ENCODE data around the gene SIGLEC8. TPM values are rescaled to one million over a fixed set of nuclear protein-coding genes. Genes with fewer than 3 reads are reported as not detected.

The SIGLEC8 gene
- total RNA-seq = 0.06 TPM

DNA sequence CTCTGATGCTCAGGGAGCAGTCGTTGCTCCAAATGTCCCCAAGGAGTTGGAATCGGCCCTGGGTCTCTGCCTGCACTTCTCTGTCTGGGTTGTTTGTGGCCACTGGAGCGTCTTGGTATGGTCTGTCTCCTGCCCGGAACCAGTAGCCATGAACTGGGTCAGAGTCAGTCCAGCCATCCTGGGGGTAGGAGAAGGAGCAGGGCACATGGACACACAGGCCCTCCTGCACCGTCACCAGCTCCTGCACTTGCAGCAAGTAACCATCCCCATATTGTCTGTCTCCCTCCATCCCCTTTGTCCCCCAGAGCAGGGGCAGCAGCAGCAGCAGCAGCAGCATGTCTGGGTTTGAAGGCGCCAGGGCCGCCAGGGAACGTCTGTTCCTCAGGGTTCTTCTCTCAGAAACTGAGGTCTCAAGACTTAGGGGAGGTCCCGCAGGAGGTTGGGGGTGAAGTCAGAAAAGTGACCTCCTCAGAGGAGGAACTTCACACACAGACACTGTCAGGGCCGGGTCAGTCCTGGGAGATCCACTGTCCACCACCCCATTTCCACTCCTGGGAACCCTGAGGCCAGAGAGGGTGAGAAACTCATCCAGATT lies at the start of gene SIGLEC8:
Gene SIGLEC8 (minus strand): TSS at position 404 of the 595 bp plus-strand sequence. CDS start 67 bp downstream, at position 337.

DNA sequence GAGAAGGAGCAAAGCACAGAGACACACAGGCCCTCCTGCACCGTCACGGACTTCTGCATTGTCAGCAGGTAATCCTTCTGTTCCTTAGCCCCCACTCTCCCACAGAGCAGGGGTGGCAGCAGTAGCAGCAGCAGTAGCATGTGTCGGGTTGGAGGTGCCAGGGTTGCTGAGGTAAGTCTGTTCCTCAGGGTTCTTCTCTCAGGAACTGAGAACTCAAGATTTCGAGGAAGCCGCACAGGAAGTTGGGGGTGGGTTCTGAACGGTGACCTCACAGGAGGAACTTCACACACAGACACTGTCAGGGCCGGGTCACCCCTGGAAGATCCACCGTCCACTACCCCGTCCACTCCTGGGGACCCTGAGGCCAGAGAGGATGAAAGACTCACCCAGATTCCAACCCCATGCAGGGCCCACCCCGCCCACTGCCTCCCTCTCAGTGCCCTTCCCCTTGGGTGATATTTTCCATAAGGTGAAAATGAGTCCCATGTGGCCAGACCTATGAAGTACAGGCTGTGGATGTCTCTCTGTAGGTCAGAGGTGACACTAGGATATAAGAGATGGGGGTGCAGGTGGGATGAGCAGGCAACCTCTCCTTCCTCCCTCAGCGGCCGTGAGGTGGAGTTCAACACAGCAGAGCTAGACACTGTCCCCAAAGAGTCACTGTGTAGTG lies 43.5 kb upstream of the SIGLEC8 start, which contains the start of gene SIGLEC12:
Gene SIGLEC12 (minus strand): TSS at position 207 of the 670 bp plus-strand sequence. CDS start 67 bp downstream, at position 140.

DNA sequence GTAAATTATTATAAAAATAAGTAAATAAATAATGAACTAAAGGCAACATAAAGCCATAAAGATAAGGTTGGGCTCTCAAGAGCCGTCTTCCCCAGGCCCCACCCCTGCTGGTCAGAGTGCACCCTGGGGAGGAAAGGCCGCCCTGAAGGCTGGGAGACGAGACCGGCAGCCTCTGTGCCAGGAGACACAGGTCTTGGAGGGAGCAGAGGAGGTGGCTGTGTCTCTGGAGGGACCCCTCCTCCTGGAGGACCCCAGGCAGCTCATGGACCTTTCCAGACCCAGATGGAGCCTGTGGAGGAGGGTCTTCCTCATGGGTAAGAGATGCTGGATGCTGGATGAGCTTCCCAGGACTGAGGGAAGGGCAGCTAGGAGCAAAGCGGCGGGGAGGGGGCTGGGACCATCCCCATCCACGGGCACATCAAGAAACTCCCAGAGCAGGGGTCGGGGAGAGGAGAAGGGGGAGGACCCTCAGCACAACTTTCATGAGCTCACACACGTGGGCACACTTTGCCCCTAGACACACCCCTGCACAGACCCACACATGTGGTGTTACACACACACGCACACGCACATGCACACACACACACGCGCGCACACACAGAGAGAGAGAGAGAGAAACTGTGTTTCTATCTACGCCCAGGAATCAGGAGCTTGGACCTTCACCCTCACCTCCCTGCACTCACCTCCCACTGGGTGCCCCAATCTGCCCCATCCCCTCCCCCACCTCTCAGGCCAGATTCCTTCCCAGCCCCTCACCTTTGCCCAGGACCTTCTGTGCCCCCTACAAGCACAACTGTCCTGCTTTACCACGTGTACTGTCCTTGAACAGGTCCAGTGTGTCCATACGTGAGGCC lies 20.4 kb upstream of the SIGLEC8 start, which contains the start of gene CEACAM18:
Gene CEACAM18 (plus strand): TSS at position 159 of the 854 bp plus-strand sequence.

DNA sequence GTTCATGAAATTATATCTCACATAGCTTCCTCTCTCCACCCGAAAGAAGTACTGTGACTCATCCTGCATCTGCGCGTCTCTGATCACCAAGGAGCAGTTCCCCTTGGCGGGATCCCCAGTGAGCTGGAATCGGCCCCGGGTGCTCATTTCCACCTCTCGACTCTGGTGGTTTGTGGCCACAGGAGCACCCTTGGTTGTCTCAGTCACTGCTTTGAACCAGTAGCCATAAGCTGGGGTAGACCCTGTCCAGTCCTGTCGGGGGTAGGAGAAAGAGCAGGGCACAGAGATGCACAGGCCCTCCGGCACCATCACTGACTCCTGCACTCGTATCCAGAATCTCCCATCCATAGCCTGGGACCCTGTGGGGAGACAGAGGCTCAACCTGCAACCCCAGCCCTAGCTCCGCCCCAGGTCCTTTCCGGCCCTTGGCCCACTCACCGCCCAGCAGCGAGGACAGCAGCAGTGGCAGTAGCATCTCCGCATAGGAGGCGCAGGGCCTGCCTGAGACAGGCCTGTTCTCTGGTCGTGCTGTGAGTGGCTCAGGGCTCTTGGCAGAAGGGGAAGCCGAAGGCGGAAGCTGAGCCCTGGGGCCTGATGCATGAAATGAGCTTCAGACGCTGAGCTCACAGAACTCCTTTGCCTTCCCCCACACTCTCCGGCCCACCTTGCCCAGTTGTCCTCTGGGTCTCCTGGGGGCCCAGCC lies 41.0 kb downstream of the SIGLEC8 start, which contains the start of gene SIGLEC10:
Gene SIGLEC10 (minus strand): TSS at position 536 of the 703 bp plus-strand sequence. CDS start 61 bp downstream, at position 475.

Small RNA genes lying within 50 kb of the gene (small RNA-seq; reads per million reads assigned to genes)
- gene AC020914.3 (ENCODE audit: low replicate concordance) (not detected), gene AC020914.5 (ENCODE audit: low replicate concordance) (not detected)

Other genes with a start within 250 kb of the SIGLEC8 start
- 3.9 TPM for gene CD33, start 233.4 kb downstream of the SIGLEC8 start, total RNA-seq
- gene SIGLECL1, start 207.4 kb downstream of the SIGLEC8 start, total RNA-seq = not detected
- gene IGLON5, start 146.8 kb downstream of the SIGLEC8 start, total RNA-seq = 1.6 TPM
- gene VSIG10L, start 116.3 kb downstream of the SIGLEC8 start, total RNA-seq = 1.5 TPM
- gene ETFB, start 92.1 kb downstream of the SIGLEC8 start, total RNA-seq = 70.2 TPM
- gene CLDND2, start 89.5 kb downstream of the SIGLEC8 start, total RNA-seq = not detected
- gene NKG7, start 85.8 kb downstream of the SIGLEC8 start, total RNA-seq = 7.2 TPM
- not detected for gene LIM2, start 70.5 kb downstream of the SIGLEC8 start, total RNA-seq
- gene C19orf84, start 67.9 kb downstream of the SIGLEC8 start, total RNA-seq = 0.23 TPM
- gene SIGLEC10, start 40.8 kb downstream of the SIGLEC8 start, total RNA-seq = 2.4 TPM
- gene CEACAM18, start 20.1 kb upstream of the SIGLEC8 start, total RNA-seq = not detected
- gene SIGLEC12, start 43.3 kb upstream of the SIGLEC8 start, total RNA-seq = 0.12 TPM
- gene SIGLEC6, start 73.2 kb upstream of the SIGLEC8 start, total RNA-seq = 0.18 TPM
- 9.9 TPM for gene ZNF175, start 112.8 kb upstream of the SIGLEC8 start, total RNA-seq
- gene SIGLEC5, start 171.9 kb upstream of the SIGLEC8 start, total RNA-seq = 0.88 TPM
- gene SIGLEC14, start 188.4 kb upstream of the SIGLEC8 start, total RNA-seq = 1.6 TPM
- gene SPACA6, start 234.9 kb upstream of the SIGLEC8 start, total RNA-seq = 15.0 TPM

Measured in metanephros (tissue), 2 donors.